OCI-LY1 (cell line): Measurements from ENCODE around the gene ARL14.

Source experiments
- H2AFZ ChIP-seq: fragments of 200-600 bp; sonication (generic), shearing (Covaris generic); 2 replicates; pipeline ENCODE4 v1.6.0; 2014; ENCODE audit warnings: antibody characterized with exemption, mild to moderate bottlenecking, low read length
- H3F3A ChIP-seq: fragments of 200-600 bp; sonication (generic), shearing (Covaris generic); 2 replicates; pipeline ENCODE4 v1.6.0; 2014; ENCODE audit warnings: mild to moderate bottlenecking, antibody characterized with exemption, low read length, moderate library complexity; ENCODE audit not compliant: insufficient read depth
- H3K27ac ChIP-seq: fragments of 200-600 bp; sonication (generic); 2 replicates; pipeline ENCODE4 v1.5.1; 2014; ENCODE audit warnings: low read length, mixed run types, mild to moderate bottlenecking, low read depth; ENCODE audit not compliant: poor library complexity, severe bottlenecking
- H3K27me3 ChIP-seq: fragments of 200-600 bp; sonication (generic); 2 replicates; pipeline ENCODE4 v1.6.0; 2014; ENCODE audit warnings: antibody characterized with exemption, mild to moderate bottlenecking, low read length, moderate library complexity; ENCODE audit not compliant: insufficient read depth
- H3K36me3 ChIP-seq: fragments of 200-600 bp; sonication (generic); 2 replicates; pipeline ENCODE4 v1.6.1; 2014; ENCODE audit warnings: mild to moderate bottlenecking, antibody characterized with exemption, low read length, moderate library complexity, mixed read lengths; ENCODE audit not compliant: insufficient read depth
- H3K4me1 ChIP-seq: fragments of 200-600 bp; sonication (generic); 2 replicates; pipeline ENCODE4 v1.5.1; 2014; ENCODE audit warnings: mild to moderate bottlenecking, low read length, moderate library complexity; ENCODE audit not compliant: insufficient read depth, severe bottlenecking
- H3K4me2 ChIP-seq: fragments of 200-600 bp; sonication (generic), shearing (Covaris generic); 2 replicates; pipeline ENCODE4 v1.6.1; 2014; ENCODE audit warnings: low read length
- H3K4me3 ChIP-seq: fragments of 200-600 bp; sonication (generic); 2 replicates; pipeline ENCODE4 v1.5.1; 2014; ENCODE audit warnings: low read length, low read depth, mild to moderate bottlenecking, mixed read lengths; ENCODE audit not compliant: poor library complexity, severe bottlenecking
- H3K79me2 ChIP-seq: fragments of 200-600 bp; shearing (Covaris generic); 2 replicates; pipeline ENCODE4 v1.6.1; 2016; ENCODE audit warnings: mixed run types, low read length, mixed read lengths; ENCODE audit not compliant: insufficient read depth
- H3K9ac ChIP-seq: fragments of 200-600 bp; sonication (generic), shearing (Covaris generic); 2 replicates; pipeline ENCODE4 v1.6.1; 2014; ENCODE audit warnings: mild to moderate bottlenecking, low read length, mixed read lengths
- H3K9me2 ChIP-seq: fragments of 200-600 bp; sonication (generic), shearing (Covaris generic); 2 replicates; pipeline ENCODE4 v1.6.1; 2014; ENCODE audit warnings: low read depth, mild to moderate bottlenecking, low read length, mixed read lengths
- H3K9me3 ChIP-seq: fragments of 200-600 bp; shearing (Covaris generic); 2 replicates; pipeline ENCODE4 v1.6.1; 2014; ENCODE audit warnings: low read length, mixed read lengths
- H4K20me1 ChIP-seq: fragments of 200-600 bp; sonication (generic), shearing (Covaris generic); 2 replicates; pipeline ENCODE4 v1.6.0; 2016; ENCODE audit warnings: mild to moderate bottlenecking, low read length; ENCODE audit not compliant: insufficient read depth
- EZH2 ChIP-seq: fragments of 200-600 bp; sonication (generic), shearing (Covaris generic); IDR thresholded peaks from 2 replicates; pipeline ENCODE4 v1.8.0; 2017; ENCODE audit warnings: borderline replicate concordance, mixed run types, mild to moderate bottlenecking, antibody characterized with exemption, low read length, moderate library complexity, mixed read lengths
- TF ChIP-seq, protein P1 (sequence below): fragments of 200-600 bp; sonication (generic), shearing (Covaris generic); IDR thresholded peaks from 2 replicates; pipeline ENCODE4 v1.5.1; 2017; ENCODE audit warnings: mild to moderate bottlenecking, antibody characterized with exemption, low read length, moderate library complexity, mixed read lengths

Gene ARL14

DNA sequence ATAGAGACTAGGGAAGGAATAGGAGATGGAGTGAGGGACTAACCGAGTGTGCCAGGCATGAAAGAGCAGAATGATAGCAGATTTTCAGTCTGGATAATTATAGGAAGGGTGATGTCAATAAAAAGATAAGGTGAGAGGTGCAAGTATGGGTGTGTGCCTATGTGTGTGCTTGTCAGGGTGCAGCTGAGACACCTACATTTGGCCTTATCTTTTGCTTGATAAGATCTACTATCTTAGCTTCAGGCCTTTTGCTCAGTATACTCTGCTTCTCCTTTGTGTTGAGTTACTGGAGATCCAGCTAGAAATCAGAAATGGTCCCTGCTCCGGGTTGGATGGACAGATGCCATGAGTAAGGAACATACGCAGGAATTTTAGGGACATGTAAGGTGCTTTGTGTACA lies 17.4 kb downstream of the ARL14 start:
- Histone ChIP-seq H3K36me3 (no peaks in the 10 kb centered on the region), H3K4me2 (no peak overlapping the region), H3K27me3 (no peaks in the 10 kb centered on the region), H3K79me2 (no peaks in the 10 kb centered on the region), H3K9me3 (no peaks in the 10 kb centered on the region), H3K4me1 (no peaks in the 10 kb centered on the region), H4K20me1 (no peaks in the 10 kb centered on the region), H2AFZ (no peak overlapping the region), H3K27ac (no peak overlapping the region), H3K4me3 (no peak overlapping the region), H3F3A (no peaks in the 10 kb centered on the region), H3K9ac (no peak overlapping the region), H3K9me2 (no peaks in the 10 kb centered on the region)
- TF ChIP-seq, protein P1, sequence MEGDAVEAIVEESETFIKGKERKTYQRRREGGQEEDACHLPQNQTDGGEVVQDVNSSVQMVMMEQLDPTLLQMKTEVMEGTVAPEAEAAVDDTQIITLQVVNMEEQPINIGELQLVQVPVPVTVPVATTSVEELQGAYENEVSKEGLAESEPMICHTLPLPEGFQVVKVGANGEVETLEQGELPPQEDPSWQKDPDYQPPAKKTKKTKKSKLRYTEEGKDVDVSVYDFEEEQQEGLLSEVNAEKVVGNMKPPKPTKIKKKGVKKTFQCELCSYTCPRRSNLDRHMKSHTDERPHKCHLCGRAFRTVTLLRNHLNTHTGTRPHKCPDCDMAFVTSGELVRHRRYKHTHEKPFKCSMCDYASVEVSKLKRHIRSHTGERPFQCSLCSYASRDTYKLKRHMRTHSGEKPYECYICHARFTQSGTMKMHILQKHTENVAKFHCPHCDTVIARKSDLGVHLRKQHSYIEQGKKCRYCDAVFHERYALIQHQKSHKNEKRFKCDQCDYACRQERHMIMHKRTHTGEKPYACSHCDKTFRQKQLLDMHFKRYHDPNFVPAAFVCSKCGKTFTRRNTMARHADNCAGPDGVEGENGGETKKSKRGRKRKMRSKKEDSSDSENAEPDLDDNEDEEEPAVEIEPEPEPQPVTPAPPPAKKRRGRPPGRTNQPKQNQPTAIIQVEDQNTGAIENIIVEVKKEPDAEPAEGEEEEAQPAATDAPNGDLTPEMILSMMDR: no peak
- TF ChIP-seq EZH2: no peak

GRCh38 chr3:160695003-160695402 lies 18.0 kb downstream of the ARL14 start:
- no peaks in the 10 kb centered on the region for H3K9me2 ChIP-seq
- no peak overlapping the region for H3K27ac ChIP-seq
- no peaks in the 10 kb centered on the region for H3F3A ChIP-seq
- H3K79me2 ChIP-seq: no peaks in the 10 kb centered on the region
- no peak overlapping the region for H3K4me2 ChIP-seq
- H3K36me3 ChIP-seq: no peaks in the 10 kb centered on the region
- H3K4me1 ChIP-seq: no peaks in the 10 kb centered on the region
- TF ChIP-seq, protein P1: no peak
- TF ChIP-seq EZH2: no peak
- no peak overlapping the region for H2AFZ ChIP-seq
- no peaks in the 10 kb centered on the region for H3K27me3 ChIP-seq
- H4K20me1 ChIP-seq: no peaks in the 10 kb centered on the region
- H3K4me3 ChIP-seq: no peak overlapping the region
- H3K9ac ChIP-seq: no peak overlapping the region
- H3K9me3 ChIP-seq: no peaks in the 10 kb centered on the region

- Histone ChIP-seq H3K9me3 (no peaks in the 10 kb centered on the region), H3K4me2 (no peak overlapping the region), H3F3A (no peaks in the 10 kb centered on the region), H3K27me3 (no peaks in the 10 kb centered on the region), H3K27ac (no peak overlapping the region), H3K4me1 (no peaks in the 10 kb centered on the region), H3K36me3 (no peaks in the 10 kb centered on the region), H3K79me2 (no peaks in the 10 kb centered on the region), H3K9me2 (no peaks in the 10 kb centered on the region), H3K4me3 (no peak overlapping the region), H3K9ac (no peak overlapping the region), H2AFZ (no peak overlapping the region), H4K20me1 (no peaks in the 10 kb centered on the region)
- no peak for TF ChIP-seq EZH2
- TF ChIP-seq, protein P1: no peak
Observed at GRCh38 chr3:160695915-160696327, 19.0 kb downstream of the ARL14 start.
